Psoas muscle (tissue), 8 donors: ENCODE measurements around the gene ALS2. TPM values are rescaled to one million over a fixed set of nuclear protein-coding genes. Genes with fewer than 3 reads are reported as not detected.

Source experiments
- ATAC-seq, 4 donors: fragments of 200-7000 bp; cut with Tn5 transposase; one replicate each; pipeline ENCODE4 v1.9.1; 2020; ENCODE audit warnings: moderate library complexity in 3 of 4, mild to moderate bottlenecking in 2 of 4
- DNase-seq, 2 donors: peaks; one replicate each; pipeline ENCODE4 v3.0.0-alpha.2; 2020
- H3K27ac ChIP-seq: fragments of 200-600 bp; one replicate; pipeline ENCODE4 v1.8.0; 2022
- H3K27me3 ChIP-seq, 3 donors: fragments of 200-600 bp in 1 of 3; one replicate each; pipeline versions ENCODE4 v1.6.1 to v1.8.0; 2013 to 2022; ENCODE audit warnings: low read length in 2 of 3, mild to moderate bottlenecking in 2 of 3, moderate library complexity in 1 of 3; ENCODE audit not compliant: insufficient read depth in 3 of 3
- H3K36me3 ChIP-seq, 2 donors: fragments of 200-600 bp in 1 of 2; one replicate each; pipeline versions ENCODE4 v1.6.1 to v1.8.0; 2013 to 2022; ENCODE audit warnings: low read depth in 1 of 2, mild to moderate bottlenecking in 1 of 2, moderate library complexity in 1 of 2; ENCODE audit not compliant: insufficient read depth in 1 of 2
- H3K4me1 ChIP-seq: fragments of 200-600 bp; one replicate; pipeline ENCODE4 v1.8.0; 2022
- H3K4me3 ChIP-seq: fragments of 200-600 bp; one replicate; pipeline ENCODE4 v1.8.0; 2022; ENCODE audit warnings: mild to moderate bottlenecking
- H3K9me3 ChIP-seq: fragments of 200-600 bp; one replicate; pipeline ENCODE4 v1.8.0; 2022
- WGBS, 3 donors: extraction: QIAGEN DNeasy Blood & Tissue Kit; methylation state at CpG; one replicate each; pipeline versions ENCODE4 v1.1.6 to v1.1.7; 2013; 5-methylcytosine and 5-hydroxymethylcytosine counted together
- intact Hi-C, 2 donors: fragments of 100-400 bp; cut with DNase I; formaldehyde crosslinking; loops; one replicate each; pipeline versions ENCODE4 v1.11.0 to v1.14.2; 2022
- polyA plus RNA-seq, 3 donors: library from polyadenylated mRNA; stranded (reverse); fragments of 200-250 nt; gene quantifications; one replicate each; pipeline ENCODE4 v1.2.3, GENCODE V29; 2013
- total RNA-seq, 4 donors: library from RNA; stranded (reverse); fragmentation: NEBNext Ultra II Directional in 2 of 4; extraction: Animal tissue kit (Norgen Biotek cat#: 25700) in 2 of 4; gene quantifications; one replicate each; pipeline versions ENCODE4 v1.2.1 to v1.2.4, GENCODE V29; 2021 to 2023
- TF ChIP-seq, protein P1 (sequence below): fragments of 200-600 bp; IDR thresholded peaks from one replicate; pipeline ENCODE4 v1.8.0; 2022; ENCODE audit warnings: antibody characterized with exemption
- donor health status: healthy with polysubstance abuse.
- donor health status: DM: no; HTN: no; CAD: no; lungs with moderate emphysema.
- donor health status: Bipolar disorder and iron deficiency.
- donor health status: healthy.
- donor health status: DM: yes; HTN: yes; CAD: no.
- donor health status: DM: no; HTN: no; CAD: no.
- donor health status: DM: no; HTN: no; CAD: no.
- donor health status: DM: yes; HTN: yes; CAD: no.

The ALS2 gene
- total and polyA plus RNA-seq, 7 donors = 6.3 to 26.4 (median 18.9) TPM

DNA sequence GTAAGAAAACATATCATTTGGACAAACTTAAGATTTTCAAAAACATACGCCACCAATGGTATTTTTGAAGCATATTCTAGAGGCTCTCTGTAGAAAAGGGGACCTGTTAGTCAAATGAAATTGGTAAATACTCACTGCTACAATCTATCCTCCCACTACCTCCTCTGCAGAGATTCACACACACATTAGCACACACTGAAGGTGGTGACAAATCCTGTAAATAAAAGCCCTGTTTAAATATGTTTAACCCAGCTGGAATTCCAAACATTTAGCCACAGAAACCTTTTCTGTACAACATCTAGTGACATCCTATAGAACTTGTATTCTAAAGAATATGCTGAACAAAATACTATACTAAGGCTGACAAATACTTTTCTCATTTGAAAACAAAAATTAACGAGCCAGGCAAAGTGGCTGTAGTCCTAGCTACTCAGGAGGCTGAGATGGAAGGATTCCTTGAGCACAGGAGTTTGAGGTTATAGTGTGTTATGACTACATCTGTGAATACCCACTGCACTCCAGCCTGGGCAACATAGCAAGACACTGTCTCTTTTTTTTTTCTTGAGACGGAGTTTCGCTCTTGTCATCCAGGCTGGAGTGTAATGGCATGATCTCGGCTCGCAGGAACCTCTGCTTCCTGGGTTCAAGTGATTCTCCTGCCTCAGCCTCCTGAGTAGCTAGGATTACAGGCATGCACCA is 25.9 kb downstream of the ALS2 start:
- TF ChIP-seq, protein P1, sequence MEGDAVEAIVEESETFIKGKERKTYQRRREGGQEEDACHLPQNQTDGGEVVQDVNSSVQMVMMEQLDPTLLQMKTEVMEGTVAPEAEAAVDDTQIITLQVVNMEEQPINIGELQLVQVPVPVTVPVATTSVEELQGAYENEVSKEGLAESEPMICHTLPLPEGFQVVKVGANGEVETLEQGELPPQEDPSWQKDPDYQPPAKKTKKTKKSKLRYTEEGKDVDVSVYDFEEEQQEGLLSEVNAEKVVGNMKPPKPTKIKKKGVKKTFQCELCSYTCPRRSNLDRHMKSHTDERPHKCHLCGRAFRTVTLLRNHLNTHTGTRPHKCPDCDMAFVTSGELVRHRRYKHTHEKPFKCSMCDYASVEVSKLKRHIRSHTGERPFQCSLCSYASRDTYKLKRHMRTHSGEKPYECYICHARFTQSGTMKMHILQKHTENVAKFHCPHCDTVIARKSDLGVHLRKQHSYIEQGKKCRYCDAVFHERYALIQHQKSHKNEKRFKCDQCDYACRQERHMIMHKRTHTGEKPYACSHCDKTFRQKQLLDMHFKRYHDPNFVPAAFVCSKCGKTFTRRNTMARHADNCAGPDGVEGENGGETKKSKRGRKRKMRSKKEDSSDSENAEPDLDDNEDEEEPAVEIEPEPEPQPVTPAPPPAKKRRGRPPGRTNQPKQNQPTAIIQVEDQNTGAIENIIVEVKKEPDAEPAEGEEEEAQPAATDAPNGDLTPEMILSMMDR = no peak
- 96 to 97% (median 97%) methylated on average over 6 of the region's 6 CpGs for WGBS, 3 donors
- Histone ChIP-seq H3K27ac (no peak overlapping the region), H3K9me3 (no peaks in the 10 kb centered on the region), H3K4me3 (no peak overlapping the region), H3K36me3 (peaks cover 5 to 76% of the 10 kb centered on the region in 2 donors), H3K27me3 (no peaks in the 10 kb centered on the region), H3K4me1 (no peaks in the 10 kb centered on the region)
- ATAC-seq = no peak
- intact Hi-C loops = no loop called here
- DNase-seq = no peak

DNA sequence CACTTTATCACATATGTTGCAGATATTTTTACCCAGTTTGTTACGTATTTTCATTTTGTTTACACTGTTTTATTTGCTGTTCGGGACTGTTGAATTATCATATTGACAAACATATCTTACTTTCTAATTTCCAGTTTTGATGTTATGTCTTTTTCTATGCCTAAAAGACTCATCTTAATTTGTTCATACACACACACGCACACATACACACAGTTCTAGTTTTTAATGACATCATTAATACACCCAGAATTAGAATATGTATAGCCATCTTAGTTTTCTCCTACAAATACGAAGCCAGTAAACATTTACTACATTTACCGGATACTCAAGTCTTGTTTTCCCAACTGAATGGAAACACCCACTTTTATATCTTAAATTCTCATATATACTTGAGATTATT is 29.2 kb downstream of the ALS2 start:
- DNase-seq = no peak
- Histone ChIP-seq H3K27me3 (no peaks in the 10 kb centered on the region), H3K9me3 (no peaks in the 10 kb centered on the region), H3K36me3 (peaks cover 8 to 80% of the 10 kb centered on the region in 2 donors), H3K27ac (no peak overlapping the region), H3K4me1 (no peaks in the 10 kb centered on the region), H3K4me3 (no peak overlapping the region)
- 76 to 88% (median 78%) methylated on average over 5 of the region's 5 CpGs for WGBS, 3 donors
- TF ChIP-seq, protein P1 = no peak
- no peak for ATAC-seq
- intact Hi-C loops = no loop called here

DNA sequence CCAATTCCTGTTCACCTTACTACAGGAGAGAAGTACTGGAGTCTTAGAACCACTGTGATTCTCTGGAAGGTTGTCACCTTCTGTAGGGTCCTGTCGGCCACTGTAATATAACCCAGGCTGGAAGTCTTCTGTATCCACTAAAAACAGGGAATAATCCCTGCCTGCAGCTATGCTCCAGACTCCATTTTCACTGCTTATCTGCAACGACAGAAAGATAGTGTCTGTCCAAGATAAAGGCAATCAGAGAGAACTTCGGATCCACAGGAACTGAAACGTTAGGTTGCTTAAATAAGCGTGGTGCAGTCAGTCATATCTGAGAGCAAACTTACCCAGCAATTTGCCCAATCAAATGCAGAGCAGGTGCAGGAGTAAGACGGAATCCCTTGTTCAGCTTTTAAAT is 34.2 kb downstream of the ALS2 start:
- H3K36me3 ChIP-seq = peaks cover 7 to 83% of the 10 kb centered on the region in 2 donors
- TF ChIP-seq, protein P1 = no peak
- intact Hi-C loops = no loop called here
- no peak for DNase-seq
- 84 to 87% (median 85%) methylated on average over 6 of the region's 6 CpGs for WGBS, 3 donors
- no peak overlapping the region for H3K4me3 ChIP-seq
- no peaks in the 10 kb centered on the region for H3K27me3 ChIP-seq
- H3K9me3 ChIP-seq = no peaks in the 10 kb centered on the region
- ATAC-seq = no peak
- no peak overlapping the region for H3K27ac ChIP-seq
- H3K4me1 ChIP-seq = no peaks in the 10 kb centered on the region

DNA sequence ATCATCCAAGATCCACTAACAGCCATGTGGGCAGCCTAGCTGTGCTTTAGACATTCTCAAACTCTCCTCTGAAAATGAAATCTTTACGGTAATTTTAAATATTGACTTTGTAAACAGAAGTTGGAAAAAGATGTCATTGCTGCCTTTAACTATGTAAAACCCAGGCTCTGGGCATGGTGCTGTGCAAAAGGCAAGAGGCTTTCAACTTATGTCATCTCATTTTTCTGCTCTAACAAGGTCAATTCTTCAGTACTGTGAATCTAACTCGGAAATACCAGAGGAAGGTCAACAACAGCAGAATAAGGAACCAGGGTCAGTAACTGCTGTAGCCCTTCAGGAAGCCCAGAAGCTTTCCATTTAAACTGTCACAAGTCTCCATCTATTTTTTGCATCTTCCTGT is 45.2 kb downstream of the ALS2 start:
- no peak overlapping the region for H3K4me3 ChIP-seq
- H3K27ac ChIP-seq = no peak overlapping the region
- ATAC-seq = no peak
- no peaks in the 10 kb centered on the region for H3K9me3 ChIP-seq
- H3K4me1 ChIP-seq = no peaks in the 10 kb centered on the region
- intact Hi-C loops = no loop called here
- H3K36me3 ChIP-seq = peaks cover 5 to 89% of the 10 kb centered on the region in 2 donors
- TF ChIP-seq, protein P1 = no peak
- DNase-seq = no peak
- WGBS, 3 donors = 70 to 87% (median 80%) methylated on average over 2 of the region's 2 CpGs
- H3K27me3 ChIP-seq = no peaks in the 10 kb centered on the region

DNA sequence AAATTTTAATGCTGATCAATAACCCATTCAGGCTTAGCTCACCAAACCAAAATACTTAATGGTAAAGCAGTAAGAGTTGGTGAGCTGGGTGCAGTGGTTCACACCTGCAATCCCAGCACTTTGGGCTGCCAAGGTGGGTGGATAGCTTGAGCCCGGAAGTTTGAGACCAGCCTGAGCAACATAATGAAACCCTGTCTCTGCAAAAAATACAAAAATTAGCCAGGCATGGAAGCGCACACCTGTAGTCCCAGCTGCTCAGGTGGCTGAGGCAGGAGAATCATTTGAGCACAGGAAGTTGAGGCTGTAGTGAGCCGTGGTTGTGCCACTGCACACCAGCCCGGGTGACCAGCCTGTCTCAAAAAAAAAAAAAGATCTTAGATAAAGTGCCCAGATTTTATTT is 46.6 kb downstream of the ALS2 start:
- peaks cover 5 to 90% of the 10 kb centered on the region in 2 donors for H3K36me3 ChIP-seq
- no peak overlapping the region for H3K27ac ChIP-seq
- TF ChIP-seq, protein P1 = no peak
- H3K4me1 ChIP-seq = no peaks in the 10 kb centered on the region
- no peak for ATAC-seq
- no peaks in the 10 kb centered on the region for H3K9me3 ChIP-seq
- no peak overlapping the region for H3K4me3 ChIP-seq
- H3K27me3 ChIP-seq = no peaks in the 10 kb centered on the region
- 90 to 95% (median 94%) methylated on average over 4 of the region's 4 CpGs for WGBS, 3 donors
- no peak for DNase-seq
- intact Hi-C loops = no loop called here
